ENCODE results near the gene RAPGEF1.

Gene RAPGEF1

GRCh38 chr9:131630205-131630831, 109.6 kb downstream of the RAPGEF1 start:
- H3K9me3 Mint-ChIP-seq = peaks cover 0 to 2% of the 10 kb centered on the region in 2 donors
- H3K4me1 Mint-ChIP-seq = peaks cover 50 to 92% of the 10 kb centered on the region in 2 donors
- ATAC-seq (replicated peaks) (peak; percentile 85 to 87), DNase-seq (peak; percentile 91)
- H3K27me3 Mint-ChIP-seq = no peaks in the 10 kb centered on the region
- peaks cover 58 to 83% of the 10 kb centered on the region in 2 donors for H3K36me3 Mint-ChIP-seq
- peak overlapping the region; percentile 79 to 81 for H3K4me3 Mint-ChIP-seq
- peak overlapping the region; percentile 99 for H3K27ac Mint-ChIP-seq

- Mint-ChIP-seq H3K9me3 (peaks cover 0 to 2% of the 10 kb centered on the region in 2 donors), H3K27me3 (no peaks in the 10 kb centered on the region), H3K36me3 (peaks cover 56 to 82% of the 10 kb centered on the region in 2 donors), H3K4me3 (peak overlapping the region; percentile 79 to 81), H3K27ac (peak overlapping the region; percentile 99), H3K4me1 (peaks cover 53 to 92% of the 10 kb centered on the region in 2 donors)
- no peak for ATAC-seq (replicated peaks)
- no peak for DNase-seq
Observed at GRCh38 chr9:131629825-131630204, 110.1 kb downstream of the RAPGEF1 start.

DNA sequence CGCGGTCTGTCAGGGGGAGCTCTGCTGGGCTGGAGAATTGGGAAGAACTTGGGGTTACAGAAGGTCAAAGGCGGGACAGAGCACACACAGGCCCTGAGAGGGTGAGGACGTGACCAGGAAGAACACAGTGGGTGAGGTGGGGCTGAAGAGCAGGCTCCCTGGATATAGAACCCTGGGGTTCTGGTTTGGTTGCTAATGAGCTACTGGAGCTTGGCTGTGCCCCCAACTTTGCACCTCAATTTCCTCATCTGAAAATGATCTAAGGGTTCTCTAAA, 110.7 kb downstream of the RAPGEF1 start:
- Mint-ChIP-seq H3K4me1 (peaks cover 57 to 92% of the 10 kb centered on the region in 2 donors), H3K27ac (peak overlapping the region; percentile 99), H3K27me3 (no peaks in the 10 kb centered on the region), H3K36me3 (peaks cover 59 to 85% of the 10 kb centered on the region in 2 donors), H3K9me3 (peaks cover 0 to 2% of the 10 kb centered on the region in 2 donors), H3K4me3 (peak overlapping the region; percentile 79 to 81)
- DNase-seq (no peak), ATAC-seq (replicated peaks) (no peak)

DNA sequence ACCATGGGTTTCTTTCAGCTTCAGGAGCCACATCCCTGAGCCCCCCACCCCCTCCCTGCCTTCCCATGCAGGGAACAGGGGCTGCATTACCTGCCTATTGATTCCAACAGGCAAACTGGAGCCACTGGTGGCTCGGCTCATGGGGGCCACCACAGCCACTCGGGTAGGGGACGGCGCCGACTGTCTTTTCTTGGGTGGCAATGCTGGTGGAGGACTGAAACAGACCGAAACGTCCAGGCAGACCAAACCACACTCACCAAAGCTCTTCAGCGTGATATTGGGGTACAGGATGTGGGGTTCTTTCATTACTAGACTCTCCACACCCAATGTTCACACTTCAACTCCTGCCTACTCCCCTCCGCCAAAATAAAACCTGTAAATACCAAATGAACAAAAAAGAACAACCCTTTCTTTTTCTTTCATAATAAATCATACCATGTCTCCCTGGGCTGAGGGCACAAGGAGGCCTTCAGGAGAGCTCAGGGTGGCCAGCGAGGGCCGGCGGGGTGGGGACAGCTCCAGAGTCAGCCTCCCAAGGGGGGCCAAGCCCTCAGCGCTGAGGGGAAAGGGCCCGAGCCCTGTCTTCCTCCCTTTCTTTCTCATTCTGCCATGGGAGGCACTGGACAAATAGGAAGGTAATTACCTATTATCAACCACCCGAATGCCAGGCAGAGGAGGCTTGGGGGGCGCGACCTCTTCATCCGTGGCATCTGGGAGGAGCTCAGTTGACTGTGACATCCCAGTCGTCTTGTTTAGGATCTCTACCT, 111.2 kb downstream of the RAPGEF1 start:
- DNase-seq (no peak), ATAC-seq (replicated peaks) (no peak)
- H3K4me3 Mint-ChIP-seq = peak overlapping the region; percentile 79 to 81
- H3K9me3 Mint-ChIP-seq = peaks cover 0 to 2% of the 10 kb centered on the region in 2 donors
- H3K36me3 Mint-ChIP-seq = peaks cover 61 to 85% of the 10 kb centered on the region in 2 donors
- no peaks in the 10 kb centered on the region for H3K27me3 Mint-ChIP-seq
- H3K27ac Mint-ChIP-seq = peak overlapping the region; percentile 99
- H3K4me1 Mint-ChIP-seq = peaks cover 62 to 92% of the 10 kb centered on the region in 2 donors

DNA sequence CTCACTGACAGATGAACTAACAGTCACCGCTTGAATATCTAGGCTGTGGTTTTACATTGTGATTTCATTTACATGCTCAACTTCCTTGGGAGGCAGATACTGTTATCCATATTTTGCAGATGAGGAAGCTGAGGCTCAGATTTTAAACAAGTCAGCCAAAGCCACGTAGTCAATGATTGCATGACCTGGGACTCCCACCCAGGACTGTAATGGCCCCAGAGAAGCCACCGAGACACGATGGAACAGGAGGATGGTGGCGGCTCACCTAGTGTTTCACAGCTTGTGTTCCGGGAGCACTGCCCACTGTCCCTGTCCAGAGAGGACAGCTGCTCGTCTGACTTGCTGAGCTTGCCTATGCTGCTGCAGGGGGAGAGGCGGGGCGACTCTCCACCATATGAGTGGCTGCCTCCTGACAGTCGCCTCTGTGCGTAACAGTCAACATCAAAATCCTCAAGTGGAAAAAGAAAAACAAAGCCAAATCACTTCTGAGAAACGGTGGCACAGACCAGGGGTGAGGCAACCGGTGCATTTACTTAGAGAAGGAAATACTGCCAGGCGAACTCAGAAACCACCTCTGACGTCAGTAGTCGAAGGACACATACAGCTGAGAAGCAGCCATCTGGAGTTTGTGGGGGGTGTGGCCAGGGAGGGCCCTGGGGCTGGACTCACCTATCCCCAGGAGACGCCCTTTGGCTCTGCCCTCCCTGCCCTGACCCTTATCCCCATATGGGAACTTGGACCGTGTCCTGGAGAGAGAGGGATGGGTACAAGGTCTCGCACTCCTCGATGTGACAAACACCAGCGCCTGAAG, 112.0 kb downstream of the RAPGEF1 start:
- H3K36me3 Mint-ChIP-seq = peaks cover 62 to 85% of the 10 kb centered on the region in 2 donors
- peak; percentile 69 for DNase-seq
- peak overlapping the region; percentile 99 for H3K27ac Mint-ChIP-seq

DNA sequence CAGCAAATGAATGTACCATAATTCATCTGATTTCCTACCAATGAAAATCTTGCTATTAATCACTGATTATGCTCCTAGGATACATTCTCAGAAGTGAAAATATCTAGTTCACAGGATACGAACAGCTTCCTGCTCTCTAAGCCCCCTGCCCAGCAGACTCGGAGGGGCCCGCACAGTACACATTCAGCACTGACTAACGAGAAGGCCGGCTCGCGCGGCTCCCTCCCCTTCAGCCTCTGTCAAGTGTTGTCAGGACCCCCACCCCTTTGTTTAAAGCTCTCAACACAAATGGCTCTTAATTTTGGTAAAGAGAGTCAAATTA, 112.6 kb downstream of the RAPGEF1 start:
- Mint-ChIP-seq H3K36me3 (peaks cover 65 to 88% of the 10 kb centered on the region in 2 donors), H3K4me3 (peak overlapping the region; percentile 79 to 81), H3K4me1 (peaks cover 61 to 93% of the 10 kb centered on the region in 2 donors), H3K27ac (peak overlapping the region; percentile 99), H3K9me3 (peaks cover 0 to 2% of the 10 kb centered on the region in 2 donors), H3K27me3 (no peaks in the 10 kb centered on the region)
- DNase-seq (no peak), ATAC-seq (replicated peaks) (no peak)

More for the DNA sequence above, 112.0 kb downstream of the RAPGEF1 start:
- ATAC-seq (replicated peaks) = peak; percentile 17 to 33
- Mint-ChIP-seq H3K9me3 (peaks cover 0 to 4% of the 10 kb centered on the region in 2 donors), H3K27me3 (no peaks in the 10 kb centered on the region), H3K4me3 (peak overlapping the region; percentile 79 to 81), H3K4me1 (peaks cover 63 to 92% of the 10 kb centered on the region in 2 donors)

- H3K27me3 Mint-ChIP-seq = no peaks in the 10 kb centered on the region
- H3K4me3 Mint-ChIP-seq = peak overlapping the region; percentile 13 to 25
- DNase-seq (no peak), ATAC-seq (replicated peaks) (no peak)
- peaks cover 69 to 91% of the 10 kb centered on the region in 2 donors for H3K36me3 Mint-ChIP-seq
- peak overlapping the region; percentile 85 for H3K27ac Mint-ChIP-seq
- peaks cover 0 to 6% of the 10 kb centered on the region in 2 donors for H3K9me3 Mint-ChIP-seq
- peaks cover 66 to 95% of the 10 kb centered on the region in 2 donors for H3K4me1 Mint-ChIP-seq
Observed at GRCh38 chr9:131625790-131626670, 113.8 kb downstream of the RAPGEF1 start.

GRCh38 chr9:131625508-131625787, 114.4 kb downstream of the RAPGEF1 start:
- DNase-seq = no peak
- H3K27me3 Mint-ChIP-seq = no peaks in the 10 kb centered on the region
- peaks cover 72 to 89% of the 10 kb centered on the region in 2 donors for H3K36me3 Mint-ChIP-seq
- H3K27ac Mint-ChIP-seq = peak overlapping the region; percentile 85
- peaks cover 0 to 6% of the 10 kb centered on the region in 2 donors for H3K9me3 Mint-ChIP-seq
- H3K4me1 Mint-ChIP-seq = peaks cover 61 to 94% of the 10 kb centered on the region in 2 donors
- ATAC-seq (replicated peaks) = no peak
- H3K4me3 Mint-ChIP-seq = no peak overlapping the region

- H3K27ac Mint-ChIP-seq = peak overlapping the region; percentile 91
- H3K4me1 Mint-ChIP-seq = peaks cover 57 to 90% of the 10 kb centered on the region in 2 donors
- H3K36me3 Mint-ChIP-seq = peaks cover 74 to 89% of the 10 kb centered on the region in 2 donors
- ATAC-seq (replicated peaks) (no peak), DNase-seq (no peak)
- peak overlapping the region in 1 of 2 donors; percentile 10 for H3K4me3 Mint-ChIP-seq
- H3K9me3 Mint-ChIP-seq = peaks cover 0 to 6% of the 10 kb centered on the region in 2 donors
- no peaks in the 10 kb centered on the region for H3K27me3 Mint-ChIP-seq
Observed at GRCh38 chr9:131624636-131625507, 115.0 kb downstream of the RAPGEF1 start.

DNA sequence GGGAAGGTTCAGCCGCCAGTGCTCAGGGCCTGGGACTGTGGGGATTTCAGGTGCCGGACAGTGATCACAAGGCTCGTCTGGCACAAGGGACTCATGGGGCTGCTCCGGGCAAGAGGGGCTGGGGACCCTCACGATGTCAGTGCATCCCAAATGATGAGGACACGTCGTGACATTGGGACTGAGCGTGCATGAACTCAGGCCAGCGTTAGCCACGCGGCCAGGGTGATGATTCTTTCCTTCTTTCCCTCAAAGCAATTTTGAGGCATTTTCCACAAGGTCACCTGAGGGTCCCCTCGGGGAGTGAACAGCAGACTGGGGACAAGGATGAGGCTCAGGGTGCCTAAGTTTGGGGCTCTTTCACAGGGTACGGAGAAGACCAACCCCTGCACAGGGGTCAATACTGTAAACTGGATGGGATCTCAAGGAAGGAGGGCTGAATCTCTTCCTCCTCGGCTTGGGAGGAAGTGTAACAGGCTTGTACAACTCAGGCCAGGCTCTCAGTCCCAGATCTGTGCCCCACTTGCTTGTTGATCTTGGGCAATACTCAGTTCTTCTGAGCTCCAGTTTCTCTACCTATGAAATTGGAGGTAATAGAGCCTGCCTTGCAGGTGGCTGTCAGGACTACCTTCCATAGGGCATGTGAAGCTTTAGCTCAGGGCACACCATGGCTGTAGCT, 116.1 kb downstream of the RAPGEF1 start:
- no peak overlapping the region for H3K4me3 Mint-ChIP-seq

GRCh38 chr9:131622523-131622922, 117.4 kb downstream of the RAPGEF1 start:
- no peak for DNase-seq
- peak; percentile 57 to 73 for ATAC-seq (replicated peaks)
- no peaks in the 10 kb centered on the region for H3K27me3 Mint-ChIP-seq
- H3K9me3 Mint-ChIP-seq = peaks cover 0 to 6% of the 10 kb centered on the region in 2 donors
- peak overlapping the region; percentile 98 for H3K27ac Mint-ChIP-seq
- H3K4me3 Mint-ChIP-seq = peak overlapping the region; percentile 41 to 79
- H3K36me3 Mint-ChIP-seq = peaks cover 78 to 87% of the 10 kb centered on the region in 2 donors
- H3K4me1 Mint-ChIP-seq = peaks cover 47 to 88% of the 10 kb centered on the region in 2 donors

More for the DNA sequence above, 116.1 kb downstream of the RAPGEF1 start:
- Mint-ChIP-seq H3K9me3 (peaks cover 0 to 6% of the 10 kb centered on the region in 2 donors), H3K27ac (peak overlapping the region; percentile 98), H3K36me3 (peaks cover 77 to 89% of the 10 kb centered on the region in 2 donors), H3K27me3 (no peaks in the 10 kb centered on the region), H3K4me1 (peaks cover 53 to 88% of the 10 kb centered on the region in 2 donors)
- DNase-seq (no peak), ATAC-seq (replicated peaks) (no peak)

DNA sequence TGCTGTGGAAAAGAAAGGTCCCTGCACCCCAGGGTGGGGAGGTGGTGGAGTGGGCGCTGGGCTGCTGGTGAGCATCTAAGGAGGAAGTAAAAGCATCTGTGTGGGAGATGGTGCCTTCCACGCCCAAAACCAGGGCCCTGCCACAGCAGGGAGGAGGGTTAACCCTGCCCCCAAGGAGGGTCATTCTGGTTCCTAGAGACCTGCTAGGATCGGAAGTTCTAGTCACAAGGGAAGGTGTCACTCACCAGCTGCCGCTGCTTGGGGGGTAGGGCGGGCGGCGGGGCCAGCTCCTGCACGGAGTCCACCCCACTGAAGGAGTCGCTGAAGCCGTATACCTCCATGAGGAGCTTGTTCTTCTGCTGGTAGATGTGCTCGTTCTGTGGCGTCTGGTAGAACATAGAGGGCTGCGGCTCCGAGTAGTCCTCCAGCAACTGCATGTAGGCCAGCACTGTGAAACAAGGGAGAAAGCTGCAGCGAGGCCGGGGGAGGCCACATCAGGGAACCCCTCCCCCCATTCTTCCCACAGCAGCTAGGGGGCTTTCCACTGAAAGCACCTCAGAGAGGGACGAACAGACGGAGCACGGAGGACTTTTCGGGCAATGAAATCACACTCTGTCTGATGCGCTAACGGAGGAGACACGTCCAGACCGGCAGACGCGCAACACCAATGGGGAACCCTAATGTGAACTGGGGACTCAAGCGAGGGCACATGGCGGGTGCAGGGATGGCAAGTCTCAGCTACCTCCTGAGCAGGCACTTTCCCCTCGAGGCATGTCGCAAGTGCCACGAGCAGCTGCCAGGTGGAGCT, 118.1 kb downstream of the RAPGEF1 start:
- Mint-ChIP-seq H3K9me3 (peaks cover 0 to 6% of the 10 kb centered on the region in 2 donors), H3K36me3 (peaks cover 76 to 89% of the 10 kb centered on the region in 2 donors), H3K27ac (peak overlapping the region; percentile 98), H3K4me1 (peaks cover 47 to 81% of the 10 kb centered on the region in 2 donors), H3K4me3 (peak overlapping the region; percentile 76 to 79), H3K27me3 (no peaks in the 10 kb centered on the region)
- ATAC-seq (replicated peaks) (peak; percentile 80 to 83), DNase-seq (peak; percentile 72)

Data from stimulated activated naive B cell treated with anti-CD40 and anti-IgM and Interleukin-4, amounts not matched to agents 10 μg/mL and 1 μg/mL and 100 μg/mL, for 72 hours (primary cell).